ENCODE data around the gene PIGU.
"Not testable (repeated sequence)": the region's sequence is repeated elsewhere in the genome, so short reads cannot be mapped to it uniquely, and the experiment has no call there.

PIGU gene

DNA sequence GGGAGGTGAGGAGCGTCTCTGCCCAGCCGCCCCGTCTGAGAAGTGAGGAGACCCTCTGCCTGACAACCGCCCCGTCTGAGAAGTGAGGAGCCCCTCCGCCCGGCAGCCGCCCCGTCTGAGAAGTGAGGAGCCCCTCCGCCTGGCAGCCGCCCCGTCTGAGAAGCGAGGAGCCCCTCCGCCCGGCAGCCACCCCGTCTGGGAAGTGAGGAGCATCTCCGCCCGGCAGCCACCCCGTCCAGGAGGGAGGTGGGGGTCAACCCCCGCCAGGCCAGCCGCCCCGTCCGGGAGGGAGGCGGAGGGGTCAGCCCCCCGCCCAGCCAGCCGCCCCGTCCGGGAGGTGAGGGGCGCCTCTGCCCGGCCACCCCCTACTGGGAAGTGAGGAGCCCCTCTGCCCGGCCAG lies 18.2 kb downstream of the PIGU start:
- DNase-seq = not testable (repeated sequence)

DNA sequence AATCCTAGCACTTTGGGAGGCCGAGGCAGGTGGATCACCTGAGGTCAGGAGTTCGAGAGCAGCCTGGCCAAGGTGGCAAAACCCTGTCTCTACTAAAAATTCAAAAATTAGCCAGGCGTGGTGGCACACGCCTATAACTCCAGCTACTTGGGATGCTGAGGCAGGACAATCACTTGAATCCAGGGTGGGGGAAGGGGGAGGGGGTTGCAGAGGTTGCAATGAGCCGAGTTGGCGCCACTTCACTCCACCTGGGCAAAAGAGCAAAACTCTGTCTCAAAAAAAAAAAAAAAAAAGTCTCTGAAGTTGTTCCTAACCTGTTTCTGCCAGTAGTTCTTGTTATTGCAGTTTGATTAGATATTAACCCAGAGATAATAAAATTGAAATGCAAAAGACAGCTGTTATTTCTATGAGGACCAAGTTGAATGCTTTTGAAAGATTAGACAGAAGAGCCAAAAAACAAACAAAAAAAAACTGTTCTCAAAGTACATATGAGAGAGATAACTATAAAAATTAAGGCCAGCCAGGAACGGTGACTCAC lies 22.6 kb downstream of the PIGU start:
- DNase-seq = no peak

DNA sequence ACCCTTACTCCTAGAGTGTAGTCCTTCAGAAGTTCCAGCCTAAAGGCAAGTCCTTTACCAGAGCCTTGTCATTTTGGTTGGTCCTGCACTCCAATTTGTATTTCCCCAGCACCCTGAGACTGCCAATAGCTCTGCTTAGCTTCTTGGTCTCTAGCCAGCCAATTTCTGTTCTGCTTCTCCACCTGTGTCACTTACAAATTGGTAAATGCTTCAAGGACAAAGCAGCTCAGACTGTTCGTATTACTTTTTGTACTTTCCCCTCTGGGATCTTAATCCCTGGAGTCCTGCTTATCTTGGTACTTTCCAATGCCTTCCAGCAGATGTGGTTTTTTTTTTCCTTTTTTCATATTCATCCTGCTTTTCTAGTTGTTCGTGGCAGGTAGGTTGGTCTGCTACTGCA lies 25.7 kb downstream of the PIGU start:
- no peak for DNase-seq

DNA sequence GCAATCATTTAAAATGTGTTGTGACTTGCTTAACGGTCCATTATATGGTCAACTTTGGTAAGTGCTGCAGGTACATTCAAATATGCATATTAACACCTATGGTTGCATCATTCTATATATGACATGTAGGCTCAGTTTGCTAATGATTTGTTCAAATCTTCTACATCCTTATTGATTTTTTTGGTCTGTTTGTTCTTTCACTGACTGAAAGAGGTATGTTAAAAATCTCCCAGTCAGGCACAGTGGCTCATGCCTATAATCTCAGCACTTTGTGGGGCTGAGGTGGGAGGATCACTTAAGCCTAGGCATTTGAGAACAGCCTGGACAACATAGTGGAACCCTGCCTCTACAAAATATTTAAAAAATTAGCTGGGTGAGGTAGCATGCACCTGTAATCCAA lies 29.2 kb downstream of the PIGU start:
- DNase-seq = no peak

DNA sequence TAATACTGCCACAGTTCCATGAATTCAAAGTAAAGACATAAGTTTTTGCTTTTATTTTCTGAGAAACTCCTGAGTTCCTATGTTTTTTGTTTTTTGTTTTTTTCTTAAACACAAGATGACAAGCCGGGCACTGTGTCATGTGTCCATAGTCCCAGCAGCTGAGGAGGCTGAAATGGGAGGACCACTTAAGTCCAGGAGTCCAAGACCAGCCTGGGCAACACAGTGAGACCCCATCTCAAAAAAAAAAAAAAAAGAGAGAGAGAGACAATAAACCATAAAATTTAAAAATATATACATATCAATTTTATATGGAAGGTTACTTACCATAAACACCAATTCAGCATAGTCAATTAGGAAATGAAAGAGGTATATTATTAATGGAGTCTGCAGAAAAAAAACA lies 31.9 kb downstream of the PIGU start:
- DNase-seq = no peak

DNA sequence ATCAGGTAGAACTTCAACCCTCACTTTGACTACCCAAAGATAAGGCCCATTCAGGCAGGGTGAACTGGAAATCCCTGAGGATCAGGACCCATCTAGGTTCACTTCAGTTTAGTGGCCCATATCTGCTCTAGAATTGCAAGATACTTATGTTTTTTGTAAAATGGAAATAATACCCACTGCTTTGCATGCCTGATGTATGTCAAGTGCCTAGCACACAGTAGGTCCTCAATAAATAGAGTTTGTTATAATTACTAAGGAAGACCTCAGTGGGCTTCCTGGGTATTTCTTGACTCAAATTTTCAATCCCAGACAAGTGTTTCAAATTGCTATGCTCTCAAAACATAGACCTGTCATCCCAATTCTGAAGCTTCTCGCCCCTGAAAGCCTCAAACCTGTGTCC lies 32.5 kb downstream of the PIGU start:
- no peak for DNase-seq

DNA sequence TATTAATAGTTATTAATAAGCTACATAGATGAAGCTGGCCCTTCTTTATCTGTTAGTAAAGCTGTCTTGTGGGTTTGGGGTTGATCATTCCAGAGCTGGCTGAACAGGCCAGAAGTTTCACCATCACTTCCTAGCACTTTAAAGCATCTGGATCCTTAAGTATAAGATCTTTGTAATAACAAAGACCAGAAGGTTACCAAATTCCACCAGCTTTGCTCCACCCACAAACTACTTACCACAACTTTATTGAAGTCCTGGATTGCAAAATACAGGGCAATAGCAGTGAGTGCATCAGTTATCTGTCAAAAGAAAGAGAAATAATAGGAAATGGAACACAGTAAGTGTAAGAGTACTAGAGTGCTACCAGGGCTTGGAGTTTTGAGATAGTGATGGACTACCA lies 33.0 kb downstream of the PIGU start:
- no peak for DNase-seq

DNA sequence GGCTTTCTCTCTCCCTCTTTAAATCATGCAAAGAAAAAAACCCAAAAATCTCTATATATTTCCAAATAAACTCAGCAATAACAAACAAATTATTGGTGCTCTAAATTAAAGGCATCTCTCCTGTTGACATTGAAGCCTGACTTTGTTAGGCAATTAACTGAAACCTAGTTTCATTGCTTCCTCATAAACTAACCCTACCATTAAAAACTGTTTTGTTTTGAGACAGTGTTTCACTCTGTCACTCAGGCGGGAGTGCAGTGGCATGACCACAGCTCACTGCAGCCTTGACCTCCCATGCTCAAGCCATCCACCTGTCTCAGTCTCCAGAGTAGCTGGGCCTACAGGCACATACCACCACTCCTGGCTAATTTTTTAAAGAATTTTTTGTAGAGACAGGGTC lies 34.9 kb downstream of the PIGU start:
- DNase-seq = no peak

DNA sequence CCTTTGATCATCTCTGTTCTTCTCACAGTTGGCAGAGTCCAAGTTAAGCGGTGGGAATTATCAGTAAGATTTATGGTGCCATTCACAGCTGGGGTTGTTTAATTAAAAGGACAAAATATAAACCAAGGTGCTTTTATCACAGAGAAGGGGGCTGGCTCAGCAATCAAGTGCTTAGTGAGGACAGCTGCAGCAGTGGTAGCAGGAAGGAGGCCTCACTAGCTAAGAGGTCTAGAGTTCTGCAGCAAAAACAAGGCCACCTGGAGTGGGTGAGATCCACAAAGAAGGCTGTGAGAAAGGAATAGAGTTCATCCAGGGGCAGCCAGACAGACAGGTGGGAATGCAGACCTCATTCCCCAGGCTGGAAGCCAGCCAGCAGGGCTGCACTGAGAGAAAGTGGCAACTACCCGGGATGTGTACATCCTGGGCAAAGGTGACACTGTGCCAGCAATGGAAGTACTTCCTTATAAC lies 37.1 kb downstream of the PIGU start:
- no peak for DNase-seq

DNA sequence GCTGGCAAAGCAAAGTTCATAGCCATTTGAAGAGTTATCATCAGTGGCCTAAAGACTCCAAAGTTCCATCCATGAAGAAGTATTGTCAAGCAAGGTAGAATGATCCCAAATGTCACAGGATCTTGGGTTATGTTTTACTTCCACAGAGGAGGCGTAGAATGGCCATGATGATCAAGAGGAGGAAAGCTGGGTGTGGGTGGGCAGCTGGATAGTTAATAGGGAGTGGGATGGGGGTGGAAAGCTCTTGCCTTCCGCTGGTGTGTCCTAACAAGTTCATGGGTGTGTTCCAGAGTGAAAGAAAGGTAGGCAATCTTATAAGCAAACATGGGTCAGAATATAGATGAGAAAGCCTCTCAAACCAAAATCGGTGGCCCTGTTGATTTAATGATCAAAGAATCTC lies 38.4 kb downstream of the PIGU start:
- no peak for DNase-seq

DNA sequence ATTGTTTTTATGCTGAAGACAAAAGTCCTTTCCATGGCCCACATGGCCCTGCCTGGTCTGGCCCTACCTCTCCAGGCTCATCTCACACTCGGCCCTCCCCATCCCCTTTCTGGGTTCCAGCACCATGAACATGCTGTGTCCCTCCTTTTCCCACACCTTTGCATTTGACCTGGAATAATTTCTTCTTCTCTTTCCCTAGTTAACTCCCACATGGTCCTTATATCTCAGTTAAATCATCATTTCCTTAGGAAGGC lies 38.9 kb downstream of the PIGU start:
- no peak for DNase-seq

DNA sequence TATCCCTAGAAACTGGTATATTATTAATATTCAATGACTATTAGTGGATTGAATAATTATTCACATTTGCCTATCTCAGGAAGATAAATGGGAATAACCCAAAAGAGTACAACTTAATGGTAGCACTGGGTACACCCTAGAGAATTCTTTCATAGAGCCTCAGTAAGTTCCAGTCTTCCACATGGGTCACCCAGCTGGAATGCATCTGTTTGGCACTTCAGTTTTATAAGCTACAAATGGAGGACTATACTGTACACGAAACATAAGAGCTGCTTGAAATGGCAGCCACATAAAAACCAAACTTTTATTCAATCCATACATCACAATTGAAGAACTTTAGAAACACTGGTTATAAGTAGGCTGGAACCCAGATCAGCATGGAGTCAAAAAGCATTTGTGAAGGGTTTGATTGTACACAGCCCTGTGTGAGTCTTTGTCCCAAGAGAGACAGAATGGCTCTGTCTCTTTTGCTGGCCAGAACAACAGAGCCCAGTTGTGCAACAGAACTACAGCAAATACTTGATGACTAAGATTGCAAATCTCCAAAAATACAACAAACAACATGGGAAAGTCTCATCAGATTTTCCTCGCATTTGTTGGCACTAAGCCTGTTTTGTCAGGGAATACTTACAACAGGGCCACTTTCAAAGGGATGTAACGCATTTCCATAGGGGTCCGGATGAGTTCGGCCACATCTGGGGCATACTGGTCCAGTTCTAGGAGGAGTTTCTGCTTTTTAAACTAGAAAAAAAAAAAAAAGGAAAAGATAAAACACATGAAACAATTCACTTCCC lies 39.5 kb downstream of the PIGU start:
- DNase-seq = no peak

DNA sequence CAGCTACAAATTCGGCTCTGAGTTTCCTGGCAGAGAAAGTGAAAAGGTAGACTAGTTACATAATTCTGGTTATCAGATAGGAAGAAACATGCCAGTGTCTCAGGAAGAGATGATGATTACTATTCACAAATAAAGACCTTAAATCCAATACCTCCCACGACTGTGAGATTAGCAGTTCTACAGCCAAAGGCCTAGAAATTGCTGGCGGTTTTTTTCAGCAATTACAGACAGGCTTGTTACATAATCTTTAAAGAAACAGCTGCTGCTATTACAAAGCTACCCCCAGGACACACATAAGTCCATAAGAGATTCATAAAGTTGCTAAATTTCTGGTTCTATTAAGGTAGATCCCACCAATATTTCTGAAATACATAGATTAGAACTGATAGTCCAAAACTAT lies 40.2 kb downstream of the PIGU start:
- no peak for DNase-seq

DNA sequence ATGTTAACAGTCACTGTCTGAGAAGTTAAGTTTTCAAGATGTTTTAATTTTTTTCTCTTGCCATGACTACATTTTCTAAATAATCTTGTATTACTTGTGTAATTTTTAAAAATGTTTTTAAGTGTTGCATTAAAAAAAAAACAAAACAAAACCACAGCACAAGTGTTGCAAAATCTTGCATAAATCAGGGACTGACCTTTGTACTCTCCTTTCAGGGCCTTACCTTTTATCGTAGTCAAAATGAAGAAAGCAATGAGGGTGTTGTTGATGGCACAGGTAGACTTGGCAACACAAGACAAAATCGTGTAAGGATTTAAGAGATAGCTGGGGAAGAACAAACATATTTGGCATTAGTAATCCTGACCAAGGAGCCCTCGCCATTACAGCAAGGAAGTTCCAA lies 42.5 kb downstream of the PIGU start:
- no peak for DNase-seq

DNA sequence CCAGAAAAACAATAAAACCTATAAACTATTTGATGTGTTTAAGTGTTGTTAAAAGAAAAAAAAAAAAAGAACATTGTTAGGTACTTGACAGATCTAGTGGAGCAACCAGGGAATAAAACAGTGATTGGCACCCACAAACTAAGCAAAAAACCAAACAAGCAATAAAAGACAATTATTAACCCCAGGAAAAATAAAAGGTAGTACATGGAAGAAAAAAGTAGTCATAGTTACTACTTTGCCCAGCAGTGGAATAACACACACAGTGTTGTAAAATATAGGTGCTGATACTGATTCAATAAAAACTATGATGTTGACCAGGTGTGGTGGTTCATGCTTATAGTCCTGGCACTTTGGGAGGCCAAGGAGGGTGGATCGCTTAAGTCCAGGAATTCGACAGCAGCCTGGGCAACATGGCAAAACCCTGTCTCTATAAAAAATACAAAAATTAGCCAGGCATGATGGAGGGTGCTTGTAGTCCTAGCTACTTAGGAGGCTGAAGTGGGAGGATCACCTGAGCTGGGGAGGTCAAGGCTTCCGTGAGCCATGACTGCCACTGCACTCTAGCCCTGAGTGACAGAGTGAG lies 43.9 kb downstream of the PIGU start:
- no peak for DNase-seq

DNA sequence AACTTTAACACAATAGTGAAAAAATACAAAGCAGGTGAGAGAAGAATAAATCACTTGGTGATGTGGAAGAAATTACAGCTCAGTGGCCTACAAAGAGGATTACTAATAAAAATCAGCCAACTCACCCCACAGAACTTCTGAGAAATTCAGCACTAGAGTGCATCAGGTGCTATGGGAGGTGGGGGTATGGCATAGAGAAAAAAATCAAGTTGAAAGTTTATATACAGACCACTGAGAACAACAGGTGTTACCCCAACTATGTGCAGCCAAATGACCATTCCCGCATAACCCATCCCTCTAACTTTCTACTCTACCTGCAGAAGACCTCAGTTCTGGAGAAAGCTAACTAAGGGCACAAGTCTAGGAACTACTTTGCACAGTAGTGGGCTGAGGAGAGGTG lies 47.0 kb downstream of the PIGU start:
- no peak for DNase-seq

DNA sequence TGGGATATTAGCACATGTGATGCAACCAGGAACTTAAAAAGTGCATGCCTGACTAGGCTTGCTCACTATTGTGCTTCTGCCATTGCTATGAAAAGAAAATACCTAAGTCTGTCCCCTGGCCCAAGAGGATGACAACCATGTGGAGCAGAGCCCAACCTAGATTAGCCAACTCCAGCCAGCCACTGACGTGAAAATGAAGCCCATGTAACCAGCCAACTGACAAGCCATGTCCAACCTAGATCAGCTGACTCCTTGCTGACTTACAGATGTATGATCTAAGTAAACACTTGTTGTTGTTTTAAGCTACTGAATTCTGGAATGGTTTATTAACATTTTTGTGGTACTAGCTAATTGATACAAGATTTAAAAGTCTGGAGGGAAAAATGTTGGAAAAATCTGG lies 47.5 kb downstream of the PIGU start:
- DNase-seq = no peak

DNA sequence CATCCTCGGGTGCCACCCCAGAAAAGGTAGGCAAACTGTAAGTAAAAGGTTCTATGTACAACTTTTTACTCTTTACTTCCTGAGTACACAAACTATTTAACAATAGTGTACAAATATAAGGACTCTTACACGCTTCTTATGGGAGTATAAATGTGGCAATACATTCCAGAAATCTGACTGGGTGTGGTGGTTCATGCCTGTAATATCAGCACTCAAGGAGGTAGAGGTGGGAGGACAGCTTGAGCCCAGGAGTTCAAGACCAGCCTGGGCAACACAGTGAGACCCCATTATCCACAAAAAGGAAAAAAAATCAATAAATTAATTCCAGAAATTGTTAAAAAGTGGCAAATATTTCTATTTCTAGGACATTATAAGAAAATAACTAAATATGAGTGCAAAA lies 48.9 kb downstream of the PIGU start:
- DNase-seq = no peak

DNA sequence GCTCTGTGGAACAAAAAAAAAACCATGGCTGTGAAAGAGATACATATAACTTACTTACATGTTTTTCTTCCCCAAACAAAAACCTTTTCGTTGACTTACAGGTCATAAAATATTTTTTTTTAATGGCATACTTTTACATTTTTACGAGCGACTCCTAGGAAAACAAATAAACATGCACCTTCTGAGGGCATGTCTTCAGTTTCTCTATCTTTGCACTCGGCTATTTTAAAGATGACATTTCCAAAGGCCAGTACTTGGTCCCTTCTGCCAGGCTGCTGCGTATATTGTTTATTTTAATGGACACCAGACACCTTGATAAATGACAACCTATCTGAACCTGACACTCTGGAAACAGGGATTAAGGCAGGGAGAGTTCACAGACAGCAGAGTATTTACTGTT lies 49.4 kb downstream of the PIGU start:
- DNase-seq = no peak

DNA sequence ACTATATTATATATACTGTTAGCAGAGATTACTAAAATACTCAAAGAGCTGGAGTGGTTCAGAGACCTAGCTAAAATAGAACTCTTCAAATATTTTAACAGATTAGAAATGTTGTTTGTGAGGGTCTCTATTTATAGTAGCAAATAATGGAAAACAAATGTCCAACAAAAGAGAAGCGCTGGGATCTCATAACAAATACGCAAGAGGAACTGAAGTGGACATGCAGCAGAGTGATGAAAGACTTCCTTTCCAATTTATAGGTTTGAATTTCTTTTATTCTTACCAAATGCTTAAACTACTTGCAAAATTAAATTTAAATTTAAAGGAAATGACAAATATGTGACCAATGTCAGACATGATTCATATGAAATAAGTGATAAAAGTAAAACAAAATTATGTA lies 49.9 kb downstream of the PIGU start:
- no peak for DNase-seq

DNA sequence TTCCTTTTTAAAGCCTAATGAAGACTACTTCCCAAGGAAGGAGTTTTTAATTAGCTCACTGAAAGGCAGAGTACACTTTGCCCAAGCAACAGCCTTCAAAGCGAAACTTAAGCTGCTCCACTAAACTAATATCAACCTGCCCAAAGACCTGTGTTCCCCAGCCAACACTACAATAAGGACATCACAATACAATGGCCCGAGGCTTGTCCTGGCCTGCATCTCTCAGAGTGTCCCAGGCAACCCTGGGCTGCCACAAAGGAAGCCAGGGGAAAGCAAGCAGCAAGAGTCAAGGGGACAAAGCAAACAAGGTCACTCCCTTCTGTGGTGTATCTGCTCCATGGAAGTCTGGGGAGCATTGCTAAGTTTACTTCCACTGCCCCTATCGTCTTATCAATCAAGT lies 52.3 kb downstream of the PIGU start:
- DNase-seq = no peak

DNA sequence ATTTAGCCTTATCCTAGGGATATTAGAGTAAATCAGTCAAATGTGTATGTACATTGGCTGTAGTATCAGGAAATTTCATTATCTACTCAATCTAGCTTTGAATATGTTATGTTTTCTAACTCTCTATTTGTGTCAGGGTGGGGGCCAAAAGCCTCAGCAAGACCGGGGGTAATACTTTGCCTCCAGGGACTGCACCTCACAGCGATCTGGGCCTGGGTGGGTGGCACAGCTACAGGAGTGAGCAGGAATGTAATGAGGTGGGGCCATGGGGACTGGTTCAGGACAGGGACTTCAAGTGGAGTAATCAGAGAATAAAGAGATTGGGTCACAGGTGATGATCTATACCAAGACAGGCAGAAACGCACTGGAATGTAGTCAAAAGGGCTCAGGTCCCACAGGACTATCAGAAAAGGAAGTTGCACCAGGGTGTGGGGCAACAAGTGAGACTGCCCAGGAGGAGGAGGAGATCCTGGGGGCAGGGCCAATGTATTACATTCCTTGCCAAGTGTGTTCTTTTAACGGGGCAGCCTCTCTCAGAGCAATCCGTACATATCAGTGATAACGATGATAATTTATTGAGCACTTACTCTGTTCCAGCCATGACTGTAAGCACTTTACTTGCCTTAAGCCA lies 54.0 kb downstream of the PIGU start:
- DNase-seq = no peak

DNA sequence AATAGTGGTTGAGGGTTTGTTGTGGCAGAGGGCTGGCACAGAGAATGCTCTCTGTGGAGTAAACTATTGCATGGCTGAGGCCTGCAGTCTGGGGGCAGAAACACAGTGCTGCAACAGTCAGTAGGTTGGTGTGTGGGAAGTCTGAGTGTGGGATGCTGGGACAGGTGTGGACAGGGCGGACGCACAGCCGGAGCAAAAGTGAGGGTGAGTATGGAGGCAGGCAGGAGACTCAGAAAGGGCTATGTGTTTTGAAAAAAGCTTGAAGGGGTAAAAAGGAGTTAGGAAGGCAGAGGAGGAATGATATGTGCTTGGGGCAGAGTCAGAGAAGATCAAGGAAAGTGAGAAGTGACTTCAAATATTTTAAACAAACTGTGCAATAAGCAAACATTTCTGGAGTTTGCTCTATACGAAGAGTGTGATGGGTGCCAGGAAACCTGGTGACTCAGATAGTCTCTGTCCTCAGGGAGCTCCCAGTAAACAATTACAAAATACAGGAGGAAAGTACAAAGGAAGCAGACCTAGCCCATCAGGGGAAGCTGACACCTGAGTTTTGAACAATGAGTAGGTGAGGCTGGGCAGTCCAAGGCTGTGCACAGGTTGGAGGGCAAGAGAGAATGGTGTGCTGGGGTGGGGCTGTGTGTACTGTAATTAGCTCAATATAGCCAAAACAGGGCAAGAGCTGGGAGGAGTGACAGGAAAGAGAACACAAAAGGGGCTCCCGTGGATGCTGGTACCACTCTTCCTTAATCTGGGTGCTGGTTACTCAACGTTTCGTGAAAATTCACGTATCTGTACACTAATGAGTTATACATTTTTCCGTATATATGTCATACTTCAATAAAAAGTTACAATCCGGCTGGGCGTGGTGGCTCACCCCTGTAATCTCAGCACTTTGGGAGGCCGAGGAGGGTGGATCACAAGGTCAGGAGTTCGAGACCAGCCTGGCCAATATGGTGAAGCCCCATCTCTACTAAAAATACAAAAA lies 55.2 kb downstream of the PIGU start:
- no peak for DNase-seq

DNA sequence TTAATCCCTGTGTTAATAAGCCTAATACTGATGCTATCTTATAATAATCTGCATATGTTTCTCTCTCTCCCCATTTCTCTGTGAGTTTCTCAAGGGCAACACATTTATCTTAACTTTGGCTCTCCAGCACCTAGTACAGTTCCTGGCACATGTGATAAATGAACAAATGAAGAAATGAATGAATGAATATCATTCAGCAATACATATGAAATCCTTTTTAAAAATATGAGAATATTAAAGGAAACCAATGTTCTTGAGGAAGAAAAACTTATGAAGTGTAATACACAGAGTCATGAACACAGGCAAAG lies 55.9 kb downstream of the PIGU start:
- DNase-seq = no peak
